Gastroesophageal sphincter (tissue), 3 donors: ENCODE results near the gene FAM163A.

Experiments used
- CTCF ChIP-seq, 4 experiments: fragments of 200-600 bp in 2 of 4; fragments of 450-650 bp in 2 of 4; sonication (generic) in 1 of 4; IDR thresholded peaks; one replicate each; pipeline ENCODE4 v1.5.1; 2017 to 2019; ENCODE audit warnings: antibody characterized with exemption in 4 of 4, mild to moderate bottlenecking in 2 of 4, moderate library complexity in 2 of 4
- EP300 ChIP-seq: sonication (generic); formaldehyde crosslinking; IDR thresholded peaks from one replicate; pipeline ENCODE4 v1.6.1; 2017; ENCODE audit warnings: antibody characterized with exemption, mild to moderate bottlenecking
- POLR2A ChIP-seq, 2 donors: fragments of 450-650 bp; IDR thresholded peaks; one replicate each; pipeline ENCODE4 v1.6.1; 2017; ENCODE audit warnings: antibody characterized with exemption in 2 of 2, mild to moderate bottlenecking in 2 of 2, moderate library complexity in 1 of 2
- POLR2AphosphoS5 ChIP-seq: sonication (generic); formaldehyde crosslinking; IDR thresholded peaks from one replicate; pipeline ENCODE4 v1.6.1; 2017; ENCODE audit warnings: antibody characterized with exemption

- no peak for TF ChIP-seq CTCF (IDR thresholded peaks at IDR 0.05)
- TF ChIP-seq POLR2AphosphoS5 = no peak
- no peak for TF ChIP-seq POLR2A (IDR thresholded peaks at IDR 0.05)
- TF ChIP-seq EP300 = no peak
These were observed 44.0 kb downstream of the FAM163A start for GRCh38 chr1:179786815-179787685.
